Measurements from ENCODE around the gene MAP2K3. TPM values are rescaled to one million over a fixed set of nuclear protein-coding genes. Genes with fewer than 3 reads are reported as not detected.

Gene MAP2K3
- total RNA-seq, 4 donors from 2014 or later: 17.5 to 39.0 (median 21.6) TPM

DNA sequence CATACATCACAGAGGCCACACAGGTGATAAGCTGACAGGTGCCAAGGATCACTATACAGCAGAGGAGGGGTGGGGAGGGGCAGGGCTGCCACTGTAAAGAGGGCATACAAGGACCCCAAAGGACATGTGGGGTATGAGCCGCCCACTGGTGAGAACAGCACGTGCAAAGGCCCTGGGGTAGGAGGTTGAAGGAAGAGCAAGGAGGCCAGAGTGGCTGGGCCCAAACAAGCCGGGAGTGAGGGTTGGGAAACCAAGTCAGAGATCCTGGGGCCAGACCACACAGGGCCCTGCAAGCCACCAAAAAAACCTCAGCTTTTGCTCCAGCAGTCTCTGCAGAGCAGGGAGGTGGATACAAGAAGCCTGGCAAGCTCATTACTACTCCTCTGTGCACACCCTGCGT, 37.8 kb upstream of the MAP2K3 start:
- WGBS, 2 donors: 92 to 93% methylated on average over 4 of the region's 4 CpGs
- DNase-seq (ENCODE audit: low spot score in 2 of 2): no peak
- H3K27me3 ChIP-seq: no peaks in the 10 kb centered on the region
- peaks cover 0 to 36% (median 11%) of the 10 kb centered on the region in 4 donors for H3K4me1 ChIP-seq
- H3K36me3 ChIP-seq: peaks cover 0 to 33% (median 0%) of the 10 kb centered on the region in 3 donors
- no peak overlapping the region for H3K4me3 ChIP-seq
- no peak overlapping the region for H3K27ac ChIP-seq
- TF ChIP-seq, protein P1, sequence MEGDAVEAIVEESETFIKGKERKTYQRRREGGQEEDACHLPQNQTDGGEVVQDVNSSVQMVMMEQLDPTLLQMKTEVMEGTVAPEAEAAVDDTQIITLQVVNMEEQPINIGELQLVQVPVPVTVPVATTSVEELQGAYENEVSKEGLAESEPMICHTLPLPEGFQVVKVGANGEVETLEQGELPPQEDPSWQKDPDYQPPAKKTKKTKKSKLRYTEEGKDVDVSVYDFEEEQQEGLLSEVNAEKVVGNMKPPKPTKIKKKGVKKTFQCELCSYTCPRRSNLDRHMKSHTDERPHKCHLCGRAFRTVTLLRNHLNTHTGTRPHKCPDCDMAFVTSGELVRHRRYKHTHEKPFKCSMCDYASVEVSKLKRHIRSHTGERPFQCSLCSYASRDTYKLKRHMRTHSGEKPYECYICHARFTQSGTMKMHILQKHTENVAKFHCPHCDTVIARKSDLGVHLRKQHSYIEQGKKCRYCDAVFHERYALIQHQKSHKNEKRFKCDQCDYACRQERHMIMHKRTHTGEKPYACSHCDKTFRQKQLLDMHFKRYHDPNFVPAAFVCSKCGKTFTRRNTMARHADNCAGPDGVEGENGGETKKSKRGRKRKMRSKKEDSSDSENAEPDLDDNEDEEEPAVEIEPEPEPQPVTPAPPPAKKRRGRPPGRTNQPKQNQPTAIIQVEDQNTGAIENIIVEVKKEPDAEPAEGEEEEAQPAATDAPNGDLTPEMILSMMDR (IDR thresholded peaks at IDR 0.05): no peak
- TF ChIP-seq EP300 (IDR thresholded peaks at IDR 0.05): no peak
- no peaks in the 10 kb centered on the region for H3K9me3 ChIP-seq

DNA sequence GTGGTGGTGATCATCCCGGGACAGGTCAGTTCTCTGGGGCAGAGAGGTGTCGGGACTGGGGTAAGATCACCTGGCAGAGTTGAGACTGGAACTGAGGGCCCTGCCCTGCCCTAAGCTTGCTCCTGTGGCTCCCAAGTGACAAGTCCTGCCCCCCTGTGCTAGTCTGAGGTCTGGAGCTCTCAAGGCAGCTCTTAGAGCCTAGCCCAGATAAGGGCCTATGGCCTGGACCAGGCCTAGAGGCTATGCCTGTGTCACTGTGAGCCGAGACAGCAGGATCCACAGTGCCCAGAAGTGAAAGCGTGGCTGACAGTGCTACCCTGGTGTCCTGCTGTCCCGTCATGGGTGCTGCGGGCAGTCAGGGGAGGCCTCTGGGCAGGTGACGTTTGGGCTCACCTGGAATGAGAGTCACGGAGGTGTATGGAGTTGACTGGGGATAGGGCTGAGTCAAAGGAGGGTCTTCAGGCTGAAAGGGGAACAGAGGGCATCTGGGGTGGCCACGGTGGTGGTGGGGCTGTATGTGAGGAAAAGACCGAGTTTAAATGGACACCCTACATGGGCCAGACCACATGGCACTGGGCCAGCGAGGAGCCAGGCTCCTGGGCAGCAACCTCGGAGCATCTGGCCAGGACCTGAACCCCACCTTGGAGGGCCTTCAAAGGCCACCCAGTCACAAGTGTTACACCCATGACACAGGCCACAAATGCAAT, 36.8 kb upstream of the MAP2K3 start:
- 86 to 92% methylated on average over 11 of the region's 12 CpGs for WGBS, 2 donors
- H3K4me1 ChIP-seq: peaks cover 0 to 36% (median 21%) of the 10 kb centered on the region in 4 donors

GRCh38 chr17:21248500-21248899, 36.0 kb upstream of the MAP2K3 start:
- TF ChIP-seq POLR2A (IDR thresholded peaks at IDR 0.05) (no peak), EP300 (IDR thresholded peaks at IDR 0.05) (no peak)
- TF ChIP-seq, protein P1 (IDR thresholded peaks at IDR 0.05): no peak
- Histone ChIP-seq H3K4me1 (peaks cover 0 to 33% (median 21%) of the 10 kb centered on the region in 4 donors), H3K36me3 (peaks cover 0 to 16% (median 0%) of the 10 kb centered on the region in 3 donors), H3K27ac (no peak overlapping the region), H3K27me3 (no peaks in the 10 kb centered on the region), H3K9me3 (no peaks in the 10 kb centered on the region), H3K4me3 (no peak overlapping the region)
- WGBS, 2 donors: 77 to 88% methylated on average over 4 of the region's 4 CpGs
- no peak for DNase-seq (ENCODE audit: low spot score in 2 of 2)

More for the DNA sequence above, 36.8 kb upstream of the MAP2K3 start:
- no peaks in the 10 kb centered on the region for H3K9me3 ChIP-seq
- no peak overlapping the region for H3K4me3 ChIP-seq
- no peak for DNase-seq (ENCODE audit: low spot score in 2 of 2)
- H3K27ac ChIP-seq: no peak overlapping the region
- TF ChIP-seq EP300 (IDR thresholded peaks at IDR 0.05) (no peak), POLR2A (IDR thresholded peaks at IDR 0.05) (no peak)
- TF ChIP-seq, protein P1 (IDR thresholded peaks at IDR 0.05): no peak
- peaks cover 0 to 23% (median 0%) of the 10 kb centered on the region in 3 donors for H3K36me3 ChIP-seq
- H3K27me3 ChIP-seq: no peaks in the 10 kb centered on the region

- 75 to 77% methylated on average over 12 of the region's 12 CpGs for WGBS, 2 donors
- no peak for DNase-seq (ENCODE audit: low spot score in 2 of 2)
- Histone ChIP-seq H3K4me1 (peaks cover 0 to 39% (median 23%) of the 10 kb centered on the region in 4 donors), H3K36me3 (peaks cover 0 to 9% (median 0%) of the 10 kb centered on the region in 3 donors), H3K9me3 (no peaks in the 10 kb centered on the region), H3K4me3 (no peak overlapping the region), H3K27me3 (no peaks in the 10 kb centered on the region), H3K27ac (no peak overlapping the region)
- TF ChIP-seq EP300 (IDR thresholded peaks at IDR 0.05) (no peak), POLR2A (IDR thresholded peaks at IDR 0.05) (no peak)
- TF ChIP-seq, protein P1 (IDR thresholded peaks at IDR 0.05): no peak
Observed at GRCh38 chr17:21249086-21249795, 35.3 kb upstream of the MAP2K3 start.

Measured in tibial nerve (tissue), 4 donors.